ENCODE measurements around the gene CMTR1. TPM values are rescaled to one million over a fixed set of nuclear protein-coding genes. Genes with fewer than 3 reads are reported as not detected.

Gene CMTR1
- total RNA-seq, 1 experiment from 2014 or later = 32.3 TPM

DNA sequence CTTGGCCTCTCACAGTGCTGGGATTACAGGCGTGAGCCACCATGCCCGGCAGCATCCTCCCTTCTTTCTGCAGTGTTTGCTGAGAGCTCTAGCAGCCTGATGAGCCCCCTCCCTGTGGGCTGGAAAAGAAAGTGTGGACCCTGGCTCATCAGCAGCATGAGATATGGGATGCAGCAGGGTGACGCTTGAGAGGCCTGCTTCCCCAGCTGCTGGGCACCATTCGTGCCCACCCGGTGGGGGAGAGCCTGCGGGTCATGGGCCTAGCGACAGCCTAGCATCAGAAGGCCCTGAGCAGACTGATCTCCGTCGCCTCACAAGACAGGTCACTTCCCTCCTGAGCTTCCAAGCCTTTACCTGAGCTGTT, 82.7 kb downstream of the CMTR1 start:
- H3K27ac ChIP-seq (ENCODE audit: low read depth, low read length, poor library complexity, severe bottlenecking) = no peak overlapping the region
- intact Hi-C loops (cut with micrococcal nuclease; ENCODE audit: unreplicated experiment) = no loop called here
- BruUV-seq (replicated peaks) = no TSS peak
- no peak overlapping the region for H3K4me3 ChIP-seq (ENCODE audit: low read depth, low read length, poor library complexity, severe bottlenecking)
- TF ChIP-seq, protein P1, sequence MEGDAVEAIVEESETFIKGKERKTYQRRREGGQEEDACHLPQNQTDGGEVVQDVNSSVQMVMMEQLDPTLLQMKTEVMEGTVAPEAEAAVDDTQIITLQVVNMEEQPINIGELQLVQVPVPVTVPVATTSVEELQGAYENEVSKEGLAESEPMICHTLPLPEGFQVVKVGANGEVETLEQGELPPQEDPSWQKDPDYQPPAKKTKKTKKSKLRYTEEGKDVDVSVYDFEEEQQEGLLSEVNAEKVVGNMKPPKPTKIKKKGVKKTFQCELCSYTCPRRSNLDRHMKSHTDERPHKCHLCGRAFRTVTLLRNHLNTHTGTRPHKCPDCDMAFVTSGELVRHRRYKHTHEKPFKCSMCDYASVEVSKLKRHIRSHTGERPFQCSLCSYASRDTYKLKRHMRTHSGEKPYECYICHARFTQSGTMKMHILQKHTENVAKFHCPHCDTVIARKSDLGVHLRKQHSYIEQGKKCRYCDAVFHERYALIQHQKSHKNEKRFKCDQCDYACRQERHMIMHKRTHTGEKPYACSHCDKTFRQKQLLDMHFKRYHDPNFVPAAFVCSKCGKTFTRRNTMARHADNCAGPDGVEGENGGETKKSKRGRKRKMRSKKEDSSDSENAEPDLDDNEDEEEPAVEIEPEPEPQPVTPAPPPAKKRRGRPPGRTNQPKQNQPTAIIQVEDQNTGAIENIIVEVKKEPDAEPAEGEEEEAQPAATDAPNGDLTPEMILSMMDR (conservative IDR thresholded peaks at IDR 0.05; ENCODE audit: low read depth, low read length) = no peak
- no peak for TF ChIP-seq EZH2 (IDR thresholded peaks at IDR 0.05; ENCODE audit: borderline replicate concordance, low read depth, low read length, poor library complexity, severe bottlenecking)
- DNase-seq (ENCODE audit: low spot score) = no peak
- no peaks in the 10 kb centered on the region for H3K36me3 ChIP-seq (ENCODE audit: insufficient read depth, low read length, poor library complexity, severe bottlenecking)
- ChIA-PET POLR2A (ENCODE audit: low non-redundant PET) (no interaction called here), CTCF (no interaction called here)
- no peaks in the 10 kb centered on the region for H3K9me3 ChIP-seq (ENCODE audit: low read depth, low read length, poor library complexity, severe bottlenecking)
- H3K27me3 ChIP-seq (replicated peaks; ENCODE audit: insufficient read depth, low read depth, low read length, poor library complexity) = no peaks in the 10 kb centered on the region
- no peaks in the 10 kb centered on the region for H3K4me1 ChIP-seq (ENCODE audit: insufficient read depth, low read length, poor library complexity, severe bottlenecking)

DNA sequence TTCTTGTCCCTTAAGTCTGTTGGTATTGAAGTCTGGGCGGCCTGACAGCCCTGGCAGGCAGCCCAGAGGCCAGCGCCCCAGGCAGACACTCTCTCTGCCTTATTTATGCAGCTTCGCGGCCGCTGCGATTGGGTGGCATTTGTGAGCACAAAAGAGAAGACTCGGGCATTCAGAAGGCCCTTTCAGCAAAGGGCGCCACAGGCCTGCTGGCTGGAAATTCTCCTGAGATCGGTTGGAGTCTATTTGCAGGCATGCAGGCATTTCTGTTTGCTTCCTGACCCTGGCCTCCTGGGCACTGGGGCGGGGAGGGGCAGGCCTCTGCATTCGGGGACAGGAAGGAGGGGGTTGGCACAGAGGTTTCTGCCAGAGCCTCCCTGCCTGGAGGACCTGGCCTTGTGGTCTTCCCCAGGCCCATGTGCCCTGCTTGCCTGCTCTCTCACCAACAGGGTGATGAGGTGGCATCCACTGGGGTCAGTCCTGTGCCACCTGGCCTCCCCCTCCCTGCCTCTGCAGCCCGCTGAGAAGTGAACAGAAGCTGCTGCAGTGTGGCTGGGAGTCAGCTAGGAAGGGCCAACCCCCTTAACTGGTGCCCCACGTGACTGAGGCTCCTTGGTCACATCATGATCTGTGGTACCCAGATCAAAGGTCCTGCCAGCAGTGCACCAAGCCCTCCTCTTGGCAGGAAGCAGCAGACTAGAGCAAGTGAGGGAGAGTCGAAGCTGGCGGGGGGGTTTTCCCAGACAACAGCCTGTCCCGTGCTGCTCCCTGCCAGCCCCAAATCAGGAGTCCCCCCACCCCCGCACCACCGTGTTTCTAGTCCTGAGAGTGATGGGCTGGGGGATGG, 83.3 kb downstream of the CMTR1 start:
- CTCF ChIA-PET = no interaction called here
- no peaks in the 10 kb centered on the region for H3K9me3 ChIP-seq (ENCODE audit: low read depth, low read length, poor library complexity, severe bottlenecking)
- POLR2A ChIA-PET (ENCODE audit: low non-redundant PET) = no interaction called here
- no peak for DNase-seq (ENCODE audit: low spot score)
- no TSS peak for BruUV-seq (replicated peaks)
- no peaks in the 10 kb centered on the region for H3K36me3 ChIP-seq (ENCODE audit: insufficient read depth, low read length, poor library complexity, severe bottlenecking)
- no peak overlapping the region for H3K4me3 ChIP-seq (ENCODE audit: low read depth, low read length, poor library complexity, severe bottlenecking)
- H3K27me3 ChIP-seq (replicated peaks; ENCODE audit: insufficient read depth, low read depth, low read length, poor library complexity) = no peaks in the 10 kb centered on the region
- H3K27ac ChIP-seq (ENCODE audit: low read depth, low read length, poor library complexity, severe bottlenecking) = no peak overlapping the region
- intact Hi-C loops (cut with micrococcal nuclease; ENCODE audit: unreplicated experiment) = no loop called here
- TF ChIP-seq, protein P1 (conservative IDR thresholded peaks at IDR 0.05; ENCODE audit: low read depth, low read length) = no peak
- no peak for TF ChIP-seq EZH2 (IDR thresholded peaks at IDR 0.05; ENCODE audit: borderline replicate concordance, low read depth, low read length, poor library complexity, severe bottlenecking)
- H3K4me1 ChIP-seq (ENCODE audit: insufficient read depth, low read length, poor library complexity, severe bottlenecking) = no peaks in the 10 kb centered on the region

DNA sequence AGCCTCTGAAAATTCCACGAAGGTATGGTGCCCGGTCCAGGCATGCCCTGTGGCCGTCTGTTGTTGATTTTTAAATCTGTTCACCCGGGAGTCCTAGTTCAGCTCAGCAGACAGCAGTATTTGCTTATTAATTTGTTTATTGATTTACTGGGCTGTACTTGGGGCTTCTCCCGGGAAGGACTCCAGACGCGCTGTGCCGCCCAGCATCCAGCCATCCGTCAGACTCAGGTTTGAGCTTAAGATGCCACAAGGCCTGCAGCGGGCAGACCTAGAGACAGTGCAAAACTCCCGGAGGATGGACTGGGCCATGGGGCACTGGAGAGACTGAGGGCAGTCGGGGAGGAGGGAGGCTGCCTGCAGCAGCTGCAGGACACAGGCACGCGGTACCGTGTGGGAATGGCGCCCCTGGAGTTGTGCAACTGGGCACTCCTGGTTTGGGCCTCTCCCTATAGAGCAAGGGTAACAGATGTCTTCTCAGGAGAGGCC, 83.9 kb downstream of the CMTR1 start:
- CTCF ChIA-PET = no interaction called here
- no peak for DNase-seq (ENCODE audit: low spot score)
- POLR2A ChIA-PET (ENCODE audit: low non-redundant PET) = no interaction called here
- BruUV-seq (replicated peaks) = no TSS peak
- H3K4me1 ChIP-seq (ENCODE audit: insufficient read depth, low read length, poor library complexity, severe bottlenecking) = no peaks in the 10 kb centered on the region
- intact Hi-C loops (cut with micrococcal nuclease; ENCODE audit: unreplicated experiment) = no loop called here
- H3K9me3 ChIP-seq (ENCODE audit: low read depth, low read length, poor library complexity, severe bottlenecking) = no peaks in the 10 kb centered on the region
- no peak overlapping the region for H3K4me3 ChIP-seq (ENCODE audit: low read depth, low read length, poor library complexity, severe bottlenecking)
- no peaks in the 10 kb centered on the region for H3K36me3 ChIP-seq (ENCODE audit: insufficient read depth, low read length, poor library complexity, severe bottlenecking)
- no peak for TF ChIP-seq EZH2 (IDR thresholded peaks at IDR 0.05; ENCODE audit: borderline replicate concordance, low read depth, low read length, poor library complexity, severe bottlenecking)
- TF ChIP-seq, protein P1 (conservative IDR thresholded peaks at IDR 0.05; ENCODE audit: low read depth, low read length) = no peak
- no peak overlapping the region for H3K27ac ChIP-seq (ENCODE audit: low read depth, low read length, poor library complexity, severe bottlenecking)
- H3K27me3 ChIP-seq (replicated peaks; ENCODE audit: insufficient read depth, low read depth, low read length, poor library complexity) = no peaks in the 10 kb centered on the region

Measured in A673 (cell line).